ENCODE data around the gene NKIRAS2. TPM values are rescaled to one million over a fixed set of nuclear protein-coding genes. Genes with fewer than 3 reads are reported as not detected.

Gene NKIRAS2
- total and polyA plus RNA-seq, 2 of the 13 experiments (the other 11 are each of a cell fraction or from before 2014, with no cell fraction given) = 27.9 to 42.0 TPM

- TF ChIP-seq E2F2 (CRISPR knock-in tag; IDR thresholded peaks at IDR 0.05; ENCODE audit: borderline replicate concordance) (no peak), RFXAP (CRISPR knock-in tag; IDR thresholded peaks at IDR 0.05; ENCODE audit: borderline replicate concordance) (peak; percentile 86; the same call in 1 of the 2 replicates), ZFP36L2 (CRISPR knock-in tag; IDR thresholded peaks at IDR 0.05) (0 out of 2 replicates have a peak, but pooled peaks have one; percentile 35), HNF1B (CRISPR knock-in tag; IDR thresholded peaks at IDR 0.05) (peak; percentile 92), EED (CRISPR knock-in tag; IDR thresholded peaks at IDR 0.05) (peak; percentile 81), ZBED4 (CRISPR knock-in tag; IDR thresholded peaks at IDR 0.05; ENCODE audit: borderline replicate concordance) (peak; percentile 76; the same call in 1 of the 2 replicates), ZNF296 (CRISPR knock-in tag; conservative IDR thresholded peaks at IDR 0.05) (peak; percentile 84), AGO2 (optimal IDR thresholded peaks at IDR 0.05; ENCODE audit: low read depth, low read length) (peak; percentile 89), FOXP4 (CRISPR knock-in tag; IDR thresholded peaks at IDR 0.05) (peak; percentile 66; the same call in 1 of the 2 replicates), MEIS1 (CRISPR knock-in tag; IDR thresholded peaks at IDR 0.05; ENCODE audit: borderline replicate concordance) (peak; percentile 82; the same call in 1 of the 2 replicates), TEF (CRISPR knock-in tag; IDR thresholded peaks at IDR 0.05) (0 out of 2 replicates have a peak, but pooled peaks have one; percentile 12), ZNF432 (CRISPR knock-in tag; IDR thresholded peaks at IDR 0.05; ENCODE audit: borderline replicate concordance) (no peak), ZNF225 (CRISPR knock-in tag; IDR thresholded peaks at IDR 0.05) (peak; percentile 75)
These were observed 2.7 kb upstream of the NKIRAS2 start, which contains the start of gene DNAJC7 (continued) for GRCh38 chr17:42016941-42017865.

Data from HepG2 (cell line).